Caco-2 (cell line): ENCODE results near the gene GMPPA. TPM values are rescaled to one million over a fixed set of nuclear protein-coding genes. Genes with fewer than 3 reads are reported as not detected.

Source experiments
- BruUV-seq: library from RNA; stranded (reverse); fragments of 400-500 nt; replicated peaks from 2 replicates; lab custom pipeline; 2021; lab: Mats Ljungman, UMichigan
- CTCF ChIA-PET: fragments of 300-600 bp; sonication (Branson Sonifier 250); formaldehyde crosslinking; loops from one replicate; lab custom pipeline; 2022; ENCODE audit warnings: antibody characterized with exemption; lab: Charles Lee
- POLR2A ChIA-PET: fragments of 300-600 bp; sonication (Branson Sonifier 250); formaldehyde crosslinking; loops from one replicate; lab custom pipeline; 2022; ENCODE audit warnings: antibody characterized with exemption; lab: Charles Lee
- DNase-seq, 2 experiments: peaks; one replicate each; pipeline versions ENCODE4 v3.0.0 to v3.0.0-alpha.2; 2020 to 2022
- H3K27me3 ChIP-seq: replicated peaks from 2 replicates; pipeline ENCODE4 v1.6.0; 2011; ENCODE audit warnings: low read length; ENCODE audit not compliant: control insufficient read depth, insufficient read depth
- H3K36me3 ChIP-seq: 2 replicates; pipeline ENCODE4 v1.5.1; 2011; ENCODE audit warnings: low read length; ENCODE audit not compliant: control insufficient read depth, insufficient read depth
- H3K4me1 ChIP-seq: fragments of 250-450 bp; sonication (Bioruptor Pico); 2 replicates; pipeline ENCODE4 v1.5.1; 2020; ENCODE audit warnings: mild to moderate bottlenecking
- H3K4me3 ChIP-seq: 2 replicates; pipeline ENCODE4 v1.5.1; 2011; ENCODE audit warnings: low read depth, mild to moderate bottlenecking, control low read depth, low read length
- H3K9me3 ChIP-seq: fragments of 250-450 bp; sonication (Bioruptor Pico); 2 replicates; pipeline ENCODE4 v1.5.1; 2020; ENCODE audit warnings: mild to moderate bottlenecking, moderate library complexity
- H3K27ac Mint-ChIP-seq: one replicate; pipeline ENCODE4 v1.8.0; 2022; ENCODE audit warnings: mixed read lengths; ENCODE audit not compliant: unreplicated experiment
- H3K27me3 Mint-ChIP-seq: one replicate; pipeline ENCODE4 v1.8.0; 2022; ENCODE audit warnings: mixed read lengths; ENCODE audit not compliant: insufficient read depth, unreplicated experiment
- H3K36me3 Mint-ChIP-seq: one replicate; pipeline ENCODE4 v1.8.0; 2022; ENCODE audit warnings: mild to moderate bottlenecking, mixed read lengths; ENCODE audit not compliant: insufficient read depth, unreplicated experiment
- H3K4me1 Mint-ChIP-seq: one replicate; pipeline ENCODE4 v1.8.0; 2022; ENCODE audit warnings: low read depth, mixed read lengths; ENCODE audit not compliant: unreplicated experiment
- H3K4me3 Mint-ChIP-seq: one replicate; pipeline ENCODE4 v1.8.0; 2022; ENCODE audit warnings: mild to moderate bottlenecking, moderate library complexity, mixed read lengths; ENCODE audit not compliant: unreplicated experiment
- H3K9me3 Mint-ChIP-seq: one replicate; pipeline ENCODE4 v1.8.0; 2022; ENCODE audit warnings: mixed read lengths; ENCODE audit not compliant: unreplicated experiment
- intact Hi-C: fragments of 100-400 bp; cut with micrococcal nuclease; formaldehyde crosslinking; loops from one replicate; pipeline ENCODE4 v1.10.0; 2022; ENCODE audit not compliant: unreplicated experiment
- total RNA-seq: library from RNA; stranded (reverse); gene quantifications from 2 replicates; pipeline ENCODE4 v1.2.3, GENCODE V29; 2022
- TF ChIP-seq, protein P1 (sequence below), 2 experiments: fragments of 200-600 bp in 1 of 2; IDR thresholded peaks; 1 replicate in 1 of 2; 2 replicates in 1 of 2; pipeline versions ENCODE4 v1.5.1 to v1.8.0; 2011 to 2022; ENCODE audit warnings: antibody characterized with exemption in 1 of 2, control low read depth in 1 of 2, inconsistent platforms in 1 of 2, low read depth in 1 of 2, low read length in 1 of 2, mild to moderate bottlenecking in 1 of 2, moderate library complexity in 1 of 2; ENCODE audit not compliant: insufficient read depth in 1 of 2, severe bottlenecking in 1 of 2, unreplicated experiment in 1 of 2

The GMPPA gene
- total RNA-seq, 1 experiment from 2014 or later = 53.7 TPM

DNA sequence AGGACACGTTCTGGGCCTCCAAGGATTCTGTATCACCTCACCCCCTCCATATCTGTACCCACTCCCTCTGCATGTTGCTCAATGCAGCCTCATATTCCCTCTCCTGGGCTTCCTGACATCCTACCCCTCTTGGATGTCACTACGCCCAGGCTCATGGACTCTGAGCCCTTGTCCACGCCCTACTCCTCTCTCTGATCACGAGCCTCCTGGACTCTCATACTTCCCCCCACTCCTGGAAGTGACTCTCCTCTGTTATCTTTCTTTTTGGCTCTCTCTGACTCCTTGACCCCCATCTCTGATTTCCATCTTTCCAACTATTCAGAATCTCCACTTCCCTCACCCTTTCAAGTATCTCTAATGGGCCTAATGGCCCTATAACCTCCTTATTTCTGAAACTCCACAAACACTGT is 47.3 kb downstream of the GMPPA start:
- TF ChIP-seq, protein P1, sequence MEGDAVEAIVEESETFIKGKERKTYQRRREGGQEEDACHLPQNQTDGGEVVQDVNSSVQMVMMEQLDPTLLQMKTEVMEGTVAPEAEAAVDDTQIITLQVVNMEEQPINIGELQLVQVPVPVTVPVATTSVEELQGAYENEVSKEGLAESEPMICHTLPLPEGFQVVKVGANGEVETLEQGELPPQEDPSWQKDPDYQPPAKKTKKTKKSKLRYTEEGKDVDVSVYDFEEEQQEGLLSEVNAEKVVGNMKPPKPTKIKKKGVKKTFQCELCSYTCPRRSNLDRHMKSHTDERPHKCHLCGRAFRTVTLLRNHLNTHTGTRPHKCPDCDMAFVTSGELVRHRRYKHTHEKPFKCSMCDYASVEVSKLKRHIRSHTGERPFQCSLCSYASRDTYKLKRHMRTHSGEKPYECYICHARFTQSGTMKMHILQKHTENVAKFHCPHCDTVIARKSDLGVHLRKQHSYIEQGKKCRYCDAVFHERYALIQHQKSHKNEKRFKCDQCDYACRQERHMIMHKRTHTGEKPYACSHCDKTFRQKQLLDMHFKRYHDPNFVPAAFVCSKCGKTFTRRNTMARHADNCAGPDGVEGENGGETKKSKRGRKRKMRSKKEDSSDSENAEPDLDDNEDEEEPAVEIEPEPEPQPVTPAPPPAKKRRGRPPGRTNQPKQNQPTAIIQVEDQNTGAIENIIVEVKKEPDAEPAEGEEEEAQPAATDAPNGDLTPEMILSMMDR (IDR thresholded peaks at IDR 0.05; ENCODE audit: insufficient read depth in 1 of 2, low read depth in 1 of 2, low read length in 1 of 2, severe bottlenecking in 1 of 2, unreplicated experiment in 1 of 2) = no peak
- H3K4me3 ChIP-seq = no peak overlapping the region
- intact Hi-C loops = no loop called here
- Mint-ChIP-seq H3K4me3 (peak overlapping the region; percentile 3), H3K27me3 (no peaks in the 10 kb centered on the region), H3K4me1 (peaks cover 7% of the 10 kb centered on the region), H3K27ac (no peak overlapping the region), H3K9me3 (no peaks in the 10 kb centered on the region), H3K36me3 (peaks cover 21% of the 10 kb centered on the region)
- H3K27me3 ChIP-seq = no peaks in the 10 kb centered on the region
- H3K4me1 ChIP-seq = peaks cover 19% of the 10 kb centered on the region
- ChIA-PET CTCF (no interaction called here), POLR2A (no interaction called here)
- BruUV-seq = no TSS peak
- no peaks in the 10 kb centered on the region for H3K9me3 ChIP-seq
- H3K36me3 ChIP-seq = peaks cover 4% of the 10 kb centered on the region; the same call in 1 of the 2 replicates
- DNase-seq = no peak

- H3K4me3 ChIP-seq = no peak overlapping the region
- ChIA-PET POLR2A (no interaction called here), CTCF (no interaction called here)
- no peak overlapping the region for H3K4me3 Mint-ChIP-seq
- no peaks in the 10 kb centered on the region for H3K9me3 Mint-ChIP-seq
- no peak for DNase-seq
- H3K4me1 Mint-ChIP-seq = peaks cover 7% of the 10 kb centered on the region
- intact Hi-C loops = no loop called here
- peaks cover 18% of the 10 kb centered on the region for H3K36me3 Mint-ChIP-seq
- H3K27me3 ChIP-seq = no peaks in the 10 kb centered on the region
- no peaks in the 10 kb centered on the region; the same call in 1 of the 2 replicates for H3K36me3 ChIP-seq
- peaks cover 10% of the 10 kb centered on the region for H3K4me1 ChIP-seq
- no peaks in the 10 kb centered on the region for H3K9me3 ChIP-seq
- TF ChIP-seq, protein P1 (IDR thresholded peaks at IDR 0.05; ENCODE audit: insufficient read depth in 1 of 2, low read depth in 1 of 2, low read length in 1 of 2, severe bottlenecking in 1 of 2, unreplicated experiment in 1 of 2) = no peak
- BruUV-seq = no TSS peak
- H3K27ac Mint-ChIP-seq = no peak overlapping the region
- H3K27me3 Mint-ChIP-seq = no peaks in the 10 kb centered on the region
These were observed 48.9 kb downstream of the GMPPA start for GRCh38 chr2:219547621-219548020.

- H3K27ac Mint-ChIP-seq = no peak overlapping the region
- H3K4me3 Mint-ChIP-seq = no peak overlapping the region
- no peaks in the 10 kb centered on the region; the same call in 1 of the 2 replicates for H3K36me3 ChIP-seq
- TF ChIP-seq, protein P1 (IDR thresholded peaks at IDR 0.05; ENCODE audit: insufficient read depth in 1 of 2, low read depth in 1 of 2, low read length in 1 of 2, severe bottlenecking in 1 of 2, unreplicated experiment in 1 of 2) = no peak
- H3K27me3 ChIP-seq = no peaks in the 10 kb centered on the region
- CTCF ChIA-PET = interaction anchor here (1.9 kb wide), 1 partner anchor 11 kb away, joined by 7 read pairs; no protein-coding TSS in a partner anchor
- POLR2A ChIA-PET = no interaction called here
- BruUV-seq = no TSS peak
- peaks cover 12% of the 10 kb centered on the region for H3K4me1 ChIP-seq
- intact Hi-C loops = no loop called here
- H3K4me1 Mint-ChIP-seq = peaks cover 7% of the 10 kb centered on the region
- no peaks in the 10 kb centered on the region for H3K27me3 Mint-ChIP-seq
- H3K4me3 ChIP-seq = no peak overlapping the region
- no peaks in the 10 kb centered on the region for H3K9me3 ChIP-seq
- H3K9me3 Mint-ChIP-seq = no peaks in the 10 kb centered on the region
- peaks cover 12% of the 10 kb centered on the region for H3K36me3 Mint-ChIP-seq
- DNase-seq = no peak
These were observed 50.3 kb downstream of the GMPPA start for GRCh38 chr2:219548990-219549389.
